Measurements from ENCODE around the gene PPARG.

- TF ChIP-seq ZNF274 (IDR thresholded peaks at IDR 0.05; ENCODE audit: low read depth, low read length) (no peak), YY1 (IDR thresholded peaks at IDR 0.05; ENCODE audit: insufficient read depth, insufficient read length) (no peak)
Observed at GRCh38 chr3:12343047-12343501, 54.2 kb downstream of the PPARG start.
